ENCODE results near the gene PRCD.

DNA sequence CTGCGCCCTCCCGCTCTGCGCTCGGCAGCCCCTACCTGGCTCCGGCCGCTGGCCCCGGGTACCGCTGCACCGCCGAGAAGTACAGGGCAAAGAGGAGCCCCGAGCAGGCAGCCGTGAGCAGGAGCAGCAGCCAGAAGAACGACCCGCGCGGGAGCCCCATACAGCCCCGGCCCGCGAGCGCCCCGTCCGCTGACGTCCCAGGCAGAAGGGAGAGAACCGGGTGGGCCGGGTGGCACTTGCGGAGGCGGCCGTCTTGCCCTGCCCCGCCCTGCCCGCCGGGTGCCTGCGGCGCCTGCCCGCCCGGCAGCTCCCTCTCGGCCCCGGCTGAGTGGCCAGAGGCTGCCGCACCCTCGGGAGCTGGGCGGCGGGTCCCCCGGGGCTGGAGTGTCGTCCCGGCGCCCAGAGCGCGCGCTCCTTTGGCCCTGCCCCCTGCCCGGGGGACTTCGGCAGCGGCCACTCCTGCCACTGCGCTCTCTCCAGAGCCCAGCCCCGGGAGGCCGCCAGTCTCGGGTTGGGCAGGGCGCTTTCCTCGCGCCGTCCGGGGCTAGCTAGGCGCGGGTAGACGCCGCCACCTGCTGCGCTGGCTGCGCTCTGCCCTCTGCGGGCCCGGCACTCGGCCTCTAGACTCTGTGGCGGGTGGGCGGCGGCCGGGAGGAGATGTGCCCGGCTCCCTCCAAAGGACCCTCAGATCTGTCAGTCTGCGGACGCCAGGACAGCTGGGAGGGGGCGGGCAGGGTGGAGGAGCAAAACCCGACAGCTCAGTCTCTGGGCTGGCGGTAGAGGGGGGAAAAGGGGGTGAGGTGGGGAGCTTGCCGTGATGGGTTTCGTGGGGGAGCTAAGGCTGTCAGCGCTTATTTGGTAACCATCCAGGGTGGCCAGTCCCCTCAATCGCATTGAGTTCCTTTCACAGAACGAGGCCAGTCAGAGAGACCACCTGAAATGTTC, 46.1 kb downstream of the PRCD start, which contains the start of gene ST6GALNAC2:
- TF ChIP-seq, protein P1, sequence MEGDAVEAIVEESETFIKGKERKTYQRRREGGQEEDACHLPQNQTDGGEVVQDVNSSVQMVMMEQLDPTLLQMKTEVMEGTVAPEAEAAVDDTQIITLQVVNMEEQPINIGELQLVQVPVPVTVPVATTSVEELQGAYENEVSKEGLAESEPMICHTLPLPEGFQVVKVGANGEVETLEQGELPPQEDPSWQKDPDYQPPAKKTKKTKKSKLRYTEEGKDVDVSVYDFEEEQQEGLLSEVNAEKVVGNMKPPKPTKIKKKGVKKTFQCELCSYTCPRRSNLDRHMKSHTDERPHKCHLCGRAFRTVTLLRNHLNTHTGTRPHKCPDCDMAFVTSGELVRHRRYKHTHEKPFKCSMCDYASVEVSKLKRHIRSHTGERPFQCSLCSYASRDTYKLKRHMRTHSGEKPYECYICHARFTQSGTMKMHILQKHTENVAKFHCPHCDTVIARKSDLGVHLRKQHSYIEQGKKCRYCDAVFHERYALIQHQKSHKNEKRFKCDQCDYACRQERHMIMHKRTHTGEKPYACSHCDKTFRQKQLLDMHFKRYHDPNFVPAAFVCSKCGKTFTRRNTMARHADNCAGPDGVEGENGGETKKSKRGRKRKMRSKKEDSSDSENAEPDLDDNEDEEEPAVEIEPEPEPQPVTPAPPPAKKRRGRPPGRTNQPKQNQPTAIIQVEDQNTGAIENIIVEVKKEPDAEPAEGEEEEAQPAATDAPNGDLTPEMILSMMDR (IDR thresholded peaks at IDR 0.05): peak; percentile 28 to 57 (median 45)
- TF ChIP-seq POLR2A (IDR thresholded peaks at IDR 0.05): peak; percentile 37

Data from right lobe of liver (tissue), 4 donors.